Dermis microvascular lymphatic vessel endothelial cell (primary cell): ENCODE results near the gene HOXC6. TPM values are rescaled to one million over a fixed set of nuclear protein-coding genes. Genes with fewer than 3 reads are reported as not detected.

Source experiments
- DNase-seq, 2 donors: peaks; one replicate each; pipeline versions ENCODE4 v3.0.0 to v3.0.0-alpha.2; 2010; ENCODE audit warnings: low read depth in 2 of 2
- total RNA-seq: library from RNA; depleted of rRNA; stranded (reverse); fragments of >200 nt; gene quantifications from 2 replicates; pipeline ENCODE4 v1.2.1, GENCODE V29; 2014

The HOXC6 gene
- total RNA-seq, 1 donor from 2014 or later, result not detected

DNA sequence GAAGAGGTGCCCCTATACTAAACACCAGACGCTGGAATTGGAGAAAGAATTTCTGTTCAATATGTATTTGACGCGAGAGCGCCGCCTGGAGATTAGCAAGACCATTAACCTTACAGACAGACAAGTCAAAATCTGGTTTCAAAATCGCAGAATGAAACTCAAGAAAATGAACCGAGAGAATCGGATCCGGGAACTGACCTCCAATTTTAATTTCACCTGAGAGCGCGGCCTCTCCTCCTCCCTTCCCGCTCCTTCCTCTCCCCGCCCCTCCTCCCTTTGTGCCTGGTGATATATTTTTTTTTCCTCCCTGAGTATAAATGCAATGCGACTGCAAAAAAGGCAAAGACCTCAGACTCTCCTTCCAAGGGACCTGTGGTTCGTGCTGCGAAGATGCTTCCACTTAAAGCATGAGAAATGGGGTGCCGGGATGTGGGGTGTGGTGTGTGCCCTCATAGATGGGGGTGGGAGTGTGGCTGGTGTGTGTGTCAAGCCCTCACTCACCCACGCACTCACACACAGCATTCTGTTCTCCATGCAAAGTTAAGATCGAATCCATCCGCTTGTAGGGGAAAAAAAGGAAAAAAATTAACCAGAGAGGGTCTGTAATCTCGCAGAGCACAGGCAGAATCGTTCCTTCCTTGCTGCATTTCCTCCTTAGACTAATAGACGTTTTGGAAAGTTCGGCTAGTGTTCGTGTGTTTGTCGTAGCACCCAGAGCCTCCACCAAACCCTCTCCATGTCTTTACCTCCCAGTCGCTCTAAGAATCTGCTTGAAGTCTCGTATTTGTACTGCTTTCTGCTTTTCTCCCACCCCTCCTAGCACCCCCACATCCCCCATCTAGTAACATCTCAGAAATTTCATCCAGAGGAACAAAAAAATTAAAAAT is 38.8 kb upstream of the HOXC6 start:
- peak in 1 of 2 donors; percentile 30 for DNase-seq

DNA sequence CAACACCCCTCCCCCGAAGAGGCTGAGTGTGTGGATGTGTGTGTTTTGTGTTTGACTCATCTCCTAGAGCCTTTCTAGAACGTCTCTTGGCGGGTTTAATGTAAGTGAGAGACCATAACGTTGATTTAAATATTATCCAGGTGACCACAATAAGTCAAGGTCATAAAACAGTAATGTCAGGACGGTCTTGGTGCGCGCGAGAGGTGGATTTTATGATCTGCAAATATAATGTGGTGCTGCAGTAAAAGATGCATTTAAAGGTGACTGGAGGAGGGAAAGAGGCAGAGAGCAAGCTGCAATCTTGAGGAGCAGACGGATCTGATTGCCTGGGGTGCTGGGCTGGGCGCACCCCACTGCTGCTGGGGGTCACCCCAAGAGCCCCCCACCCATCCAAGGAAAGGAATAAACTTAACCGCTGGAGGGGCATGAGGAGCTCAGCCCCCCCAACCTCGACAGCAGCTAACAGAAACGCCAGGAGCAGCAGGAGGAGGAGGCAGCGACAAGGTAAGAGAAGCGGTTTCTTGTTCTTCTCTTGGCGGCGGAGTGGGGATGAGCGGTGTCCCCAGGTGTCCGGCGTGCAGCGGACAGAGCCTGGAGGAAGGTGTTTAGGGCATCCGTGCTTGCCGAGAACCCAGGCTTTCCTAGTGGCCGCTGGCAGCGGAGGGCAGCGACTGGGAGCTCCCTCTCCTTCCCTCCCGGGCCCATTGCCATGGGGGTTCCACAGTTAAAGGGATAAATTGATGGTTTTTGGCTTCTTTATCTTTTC is 37.7 kb upstream of the HOXC6 start:
- DNase-seq, result no peak

DNA sequence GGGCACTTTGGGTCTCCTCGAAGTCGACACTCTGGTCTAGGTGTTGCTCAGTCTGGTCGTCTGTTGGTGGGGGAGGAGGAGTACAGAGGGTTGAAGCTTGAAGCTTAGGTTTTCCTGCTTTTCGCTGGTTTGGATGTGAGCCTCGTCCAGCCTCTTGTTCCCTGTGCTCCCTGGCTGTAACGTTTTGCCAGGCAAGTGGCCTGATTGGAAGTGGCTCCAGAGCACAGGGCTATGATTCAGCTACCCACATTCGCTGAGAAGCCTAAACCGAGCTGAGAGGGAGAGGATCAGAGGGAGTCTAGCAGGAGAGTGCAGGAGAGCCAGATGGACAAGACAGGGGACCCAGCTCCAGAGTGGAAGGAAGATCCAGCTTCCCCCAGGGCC is 37.2 kb upstream of the HOXC6 start:
- DNase-seq, result no peak

DNA sequence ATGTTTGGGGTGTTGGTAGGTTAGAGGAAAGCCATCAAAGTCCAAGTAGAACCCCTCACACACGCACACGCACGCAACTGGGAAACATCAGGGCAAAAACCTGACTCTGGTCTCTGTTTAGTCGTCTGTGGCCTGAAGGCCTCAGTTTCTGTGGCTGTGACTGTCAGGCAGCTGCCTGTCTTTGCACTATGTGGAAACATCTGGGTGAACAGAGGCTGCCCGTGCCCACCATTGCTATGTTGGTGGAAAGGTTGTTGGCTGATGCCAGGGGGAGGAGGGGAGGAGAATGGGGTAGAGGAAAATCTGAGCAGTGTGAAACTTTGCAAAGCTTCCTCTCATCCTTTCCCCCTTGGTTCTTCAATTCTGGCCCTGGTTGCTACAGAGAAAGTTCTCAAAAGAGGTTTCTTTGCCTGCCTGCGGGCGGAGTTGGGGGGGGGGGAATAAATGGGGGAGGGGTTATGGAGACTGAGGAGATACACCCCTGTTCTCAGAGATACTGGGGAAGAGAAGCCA is 35.8 kb upstream of the HOXC6 start:
- no peak for DNase-seq

DNA sequence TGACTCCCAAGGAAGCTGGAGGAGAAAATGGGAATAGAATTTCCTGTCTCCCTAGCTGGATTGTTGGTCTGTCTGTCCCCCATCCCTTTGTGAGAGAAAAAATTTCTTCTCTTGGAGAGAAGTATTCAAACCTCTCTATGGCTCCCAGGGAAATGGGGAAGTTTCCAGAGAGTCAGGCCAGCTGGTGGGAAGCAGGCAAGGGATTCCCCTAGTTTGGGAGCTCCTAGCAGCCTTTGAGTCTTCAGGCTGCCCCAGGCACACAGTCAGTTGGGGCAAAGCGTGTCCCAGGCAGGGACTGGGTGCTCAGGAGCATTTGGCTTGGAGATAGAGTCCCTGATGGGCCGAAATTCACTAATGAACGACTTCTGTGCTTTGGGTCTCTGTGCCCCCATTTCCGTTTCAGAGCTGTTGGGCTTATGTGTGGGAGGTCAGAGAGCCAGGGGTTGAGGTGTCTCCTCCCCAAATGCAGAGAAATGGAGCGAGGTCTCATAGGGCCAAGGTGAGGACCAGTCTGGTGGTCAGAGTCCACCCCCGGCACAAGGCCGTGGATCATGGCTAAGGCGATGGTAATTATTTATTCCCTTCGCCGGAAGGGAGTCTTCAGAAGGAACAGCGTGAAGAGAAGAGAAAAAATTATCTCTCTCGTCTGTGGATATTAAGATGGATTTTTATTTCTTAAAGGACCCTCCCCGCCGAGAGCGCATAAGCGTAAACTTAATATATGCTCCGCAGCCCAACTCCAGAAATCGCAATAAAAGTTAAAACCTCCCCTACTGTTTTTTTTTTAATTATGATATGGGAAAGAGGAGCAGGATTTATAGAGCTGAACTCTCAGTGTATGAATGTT is 34.9 kb upstream of the HOXC6 start:
- no peak for DNase-seq

DNA sequence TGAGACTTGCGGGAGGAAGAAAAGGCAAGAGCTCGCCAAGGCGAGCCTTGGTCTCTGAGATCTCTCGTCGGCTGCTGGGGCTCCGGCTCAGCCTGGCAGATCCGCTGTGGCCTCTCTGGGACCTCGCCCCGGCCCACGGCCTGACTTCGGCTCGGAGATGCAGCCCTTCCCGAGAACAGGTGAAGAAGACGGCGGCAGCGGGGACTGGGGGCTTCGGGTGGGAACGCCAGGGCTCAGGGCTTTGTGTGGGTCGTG is 34.3 kb upstream of the HOXC6 start:
- no peak for DNase-seq

DNA sequence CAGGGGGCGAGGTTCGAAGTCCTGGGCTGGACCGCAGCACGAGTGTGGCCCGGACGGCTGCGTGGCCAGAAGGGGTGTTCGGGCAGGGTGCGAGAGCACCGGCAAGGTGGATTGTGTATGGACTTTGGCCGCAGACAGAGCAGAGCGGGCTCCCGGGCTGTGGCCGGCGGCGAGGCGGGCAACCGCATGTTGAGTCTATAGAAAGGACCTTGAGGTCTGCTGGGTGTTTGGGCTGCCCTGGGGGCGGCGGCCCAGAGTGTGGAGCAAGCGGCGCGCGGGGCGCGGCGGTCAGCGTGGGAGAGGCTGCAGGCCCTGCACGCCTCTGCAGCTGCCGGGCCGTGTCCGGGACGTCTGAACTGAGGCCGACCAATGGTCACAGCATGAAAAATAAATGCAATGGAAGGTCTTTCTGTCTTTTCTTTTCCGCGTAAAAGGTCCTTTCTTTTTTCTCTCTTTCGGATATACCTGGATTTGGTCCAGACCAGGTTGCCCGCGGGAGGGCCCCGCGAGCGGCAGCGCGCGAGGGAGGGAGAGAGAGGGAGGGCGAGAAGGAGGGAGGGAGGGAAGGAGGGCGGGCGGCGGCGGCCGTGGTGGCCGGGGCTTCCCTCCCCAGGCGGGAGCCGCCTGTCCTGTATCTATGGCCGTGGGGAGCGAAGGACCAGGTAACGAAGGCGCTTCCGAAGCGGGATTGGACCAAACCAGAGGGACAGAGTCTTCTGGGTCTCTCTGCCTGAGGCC is 33.8 kb upstream of the HOXC6 start:
- DNase-seq, result no peak

DNA sequence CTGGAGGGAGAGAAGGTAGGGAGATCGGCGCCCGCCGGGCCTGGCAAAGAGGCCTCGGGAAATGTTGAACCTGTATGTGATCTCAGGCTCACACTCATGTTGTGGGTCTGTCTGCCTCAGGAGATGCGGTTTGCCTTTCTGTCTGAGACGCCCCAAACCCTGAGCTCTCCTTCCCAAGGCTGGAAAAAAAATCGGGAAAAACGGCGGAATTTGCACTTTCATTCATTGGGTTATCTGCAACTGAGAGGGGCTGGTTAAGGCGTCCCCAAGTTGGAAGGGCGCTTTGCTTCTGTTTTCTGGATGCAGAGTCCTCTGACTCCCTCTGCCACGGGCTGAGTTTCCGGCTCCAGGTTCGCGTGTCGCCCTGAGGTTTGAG is 33.2 kb upstream of the HOXC6 start:
- DNase-seq, result no peak

DNA sequence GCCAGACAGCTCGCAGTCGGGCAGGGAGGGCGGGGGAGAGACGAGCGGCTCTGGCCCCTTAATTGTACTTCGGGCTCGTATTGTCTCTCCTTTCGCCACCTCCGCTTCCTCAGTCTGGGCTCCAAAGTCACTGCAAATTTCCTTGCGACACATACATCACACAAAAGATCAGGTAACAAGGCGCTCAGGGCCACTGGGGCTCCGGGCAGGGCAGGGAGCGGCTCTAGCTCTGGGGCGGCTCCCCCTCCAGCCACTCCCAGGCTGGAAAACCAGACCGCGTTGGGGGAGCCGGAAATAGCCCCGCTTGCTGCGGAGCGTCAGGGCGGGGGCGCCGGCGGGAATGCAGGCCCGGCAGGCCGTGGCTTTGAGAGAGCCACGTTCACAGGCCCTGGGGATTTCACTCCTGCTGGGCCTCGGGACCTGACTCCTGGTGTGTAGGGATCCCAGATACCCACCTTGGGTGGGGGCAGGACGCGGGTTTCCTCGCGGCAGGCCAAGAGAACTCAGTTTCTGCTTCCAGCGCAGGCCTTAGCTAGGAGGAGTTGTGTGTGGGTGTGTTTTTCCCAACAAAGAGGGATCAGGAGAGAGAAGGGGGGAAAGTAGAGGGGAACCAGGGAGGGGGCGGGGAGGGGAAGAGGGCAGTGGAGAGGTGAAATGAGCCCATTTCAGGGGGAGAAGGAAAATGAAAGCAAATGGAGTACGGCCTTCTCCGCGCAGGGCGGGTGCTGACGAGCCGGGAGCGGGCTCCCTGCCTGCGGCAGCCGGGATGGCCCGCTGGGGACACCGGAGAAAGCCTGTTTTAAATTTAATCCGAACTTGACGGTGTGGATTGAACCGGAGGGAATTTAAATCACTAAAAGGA is 32.6 kb upstream of the HOXC6 start:
- DNase-seq, result no peak

DNA sequence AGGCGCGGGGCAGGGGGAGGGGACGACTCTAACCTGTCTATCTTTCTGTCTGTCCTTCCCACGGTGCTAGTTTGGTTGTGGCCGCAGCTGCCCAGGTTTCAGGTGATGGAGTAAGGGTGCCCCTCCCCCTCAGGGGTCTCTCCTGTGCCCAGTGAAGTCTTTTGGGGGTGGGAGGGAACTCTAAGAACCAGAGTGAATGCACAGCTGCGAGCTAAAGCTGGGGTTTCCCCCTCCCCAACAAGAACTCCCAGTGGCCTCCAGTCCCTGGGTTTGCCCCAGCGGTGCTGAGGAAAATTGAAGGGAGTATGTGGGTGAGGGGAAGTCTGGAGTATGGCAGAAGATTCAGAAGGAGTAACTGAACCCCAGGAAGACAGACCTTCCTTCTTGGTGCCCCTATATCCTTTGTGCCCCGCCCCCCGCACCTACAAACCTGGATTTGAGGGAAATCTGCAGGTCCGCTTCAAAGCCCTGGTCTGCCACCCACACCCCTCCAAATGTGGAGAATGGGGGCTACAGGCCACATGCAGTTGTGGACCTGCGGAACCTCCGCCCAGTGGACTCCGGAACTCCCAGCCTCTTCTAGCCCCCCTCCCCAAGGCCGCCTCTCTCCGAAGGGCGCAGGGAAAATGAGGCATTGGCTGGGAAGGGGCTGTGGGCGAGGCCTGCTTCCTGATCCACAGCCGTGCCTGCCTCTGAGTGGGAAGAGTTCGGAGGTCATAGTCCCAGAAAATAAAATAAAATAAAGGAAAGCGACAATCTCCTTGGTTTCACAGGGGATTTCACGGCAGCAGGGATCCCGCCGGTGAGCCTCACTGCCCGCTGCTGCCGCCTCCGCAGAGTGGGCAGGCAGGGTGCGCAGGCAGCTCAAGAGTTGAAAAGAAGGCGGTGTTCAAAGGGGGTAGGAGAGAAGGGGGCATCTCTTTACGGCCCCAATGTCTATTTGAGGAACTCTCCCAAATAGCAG is 31.7 kb upstream of the HOXC6 start:
- no peak for DNase-seq

DNA sequence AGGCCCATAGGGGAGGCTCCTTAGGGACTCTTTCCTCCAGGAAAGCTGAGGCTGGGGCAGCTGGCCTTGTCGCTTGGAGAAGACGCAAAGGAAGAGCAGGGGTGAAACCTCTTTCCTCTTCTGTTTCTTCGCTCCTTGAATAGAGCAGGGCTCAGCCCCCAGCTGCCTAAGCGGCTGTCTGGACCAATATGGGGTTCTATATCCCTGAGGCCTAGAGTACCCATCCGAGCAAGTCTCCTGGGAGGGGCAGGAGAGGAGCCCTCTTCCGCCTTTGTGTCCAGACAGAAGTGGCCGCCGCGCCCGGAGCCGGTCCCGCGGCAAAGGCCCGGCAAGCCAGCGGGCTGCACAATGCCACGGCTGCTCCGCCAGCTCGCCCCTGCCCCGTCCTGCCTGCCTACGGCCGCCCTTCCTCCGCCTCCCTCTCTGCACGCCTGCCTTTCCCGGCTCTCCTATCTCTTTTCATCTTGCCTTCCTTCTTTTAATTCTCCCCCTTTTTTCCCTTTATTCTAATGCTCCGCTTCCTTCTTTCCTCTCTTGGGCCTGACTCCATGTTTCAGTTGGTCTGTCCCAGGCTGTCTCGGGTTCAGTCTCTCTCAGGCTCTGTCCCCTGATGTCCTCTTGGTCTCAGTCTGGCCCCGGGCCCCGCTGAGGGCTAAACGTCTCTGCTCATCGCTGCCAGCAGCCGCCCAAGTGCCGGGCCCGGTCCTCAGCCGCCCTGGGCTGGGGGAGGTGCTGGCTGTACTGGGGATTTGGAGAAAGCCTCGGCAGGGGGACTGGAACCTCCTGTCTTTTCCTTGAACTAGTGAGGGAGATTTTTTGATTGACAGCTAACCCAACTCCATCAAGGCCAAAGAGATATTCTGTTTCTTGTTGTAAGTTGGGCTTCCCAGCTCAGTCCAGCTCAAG is 30.8 kb upstream of the HOXC6 start:
- no peak for DNase-seq

DNA sequence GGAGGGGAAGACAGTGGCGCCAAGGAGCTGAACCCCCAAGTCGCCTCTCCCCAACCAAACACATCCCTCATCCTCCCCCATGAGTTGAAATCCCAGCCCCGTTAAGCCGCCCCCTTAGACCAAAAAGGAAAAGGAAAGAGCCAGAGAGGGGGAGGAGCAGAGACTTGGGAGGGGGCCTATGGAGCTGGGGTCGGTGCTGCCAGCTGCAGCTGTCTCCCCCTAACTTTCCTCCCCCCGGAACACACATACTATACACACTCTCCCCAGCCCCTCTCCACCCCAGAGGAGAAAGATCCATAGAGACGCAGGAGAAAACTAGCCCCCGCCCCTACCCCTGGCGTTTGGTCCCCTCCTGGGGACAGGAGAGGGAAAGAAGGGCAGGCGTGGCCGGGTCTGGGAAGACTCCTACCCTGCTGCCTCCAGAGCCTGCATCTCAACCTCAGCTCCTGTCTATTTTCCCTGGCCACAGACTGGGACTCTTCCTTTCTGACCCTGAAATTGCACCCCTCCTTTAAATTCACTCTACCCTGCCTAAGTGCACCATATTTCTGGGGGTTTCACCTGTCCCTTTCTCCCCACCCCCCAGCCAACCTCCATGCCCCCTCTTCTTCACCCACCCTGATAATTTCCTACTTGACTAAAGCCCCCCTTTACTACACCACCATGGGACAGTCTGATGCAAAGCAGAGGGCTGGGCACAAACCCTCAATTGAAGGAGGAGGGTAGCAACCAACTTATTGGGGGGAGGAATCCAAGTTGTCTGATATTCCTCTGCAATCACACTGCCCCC is 29.9 kb upstream of the HOXC6 start:
- no peak for DNase-seq

DNA sequence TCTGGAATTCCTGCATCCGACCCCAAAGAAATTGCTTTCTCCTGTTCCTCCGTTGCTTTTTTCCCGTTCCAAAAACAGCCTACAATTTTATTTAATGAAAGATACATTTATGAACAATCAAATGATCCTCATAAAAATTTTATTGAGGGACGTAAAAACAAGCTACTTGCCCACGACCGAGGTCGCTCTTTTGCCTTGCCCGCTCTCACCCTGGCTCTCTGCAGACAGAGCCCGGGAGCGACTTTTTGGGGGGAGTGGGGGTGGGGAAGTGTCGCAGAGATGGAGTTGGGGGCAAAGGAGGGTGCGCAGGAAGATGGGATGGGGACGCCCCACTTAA is 29.4 kb upstream of the HOXC6 start:
- no peak for DNase-seq

DNA sequence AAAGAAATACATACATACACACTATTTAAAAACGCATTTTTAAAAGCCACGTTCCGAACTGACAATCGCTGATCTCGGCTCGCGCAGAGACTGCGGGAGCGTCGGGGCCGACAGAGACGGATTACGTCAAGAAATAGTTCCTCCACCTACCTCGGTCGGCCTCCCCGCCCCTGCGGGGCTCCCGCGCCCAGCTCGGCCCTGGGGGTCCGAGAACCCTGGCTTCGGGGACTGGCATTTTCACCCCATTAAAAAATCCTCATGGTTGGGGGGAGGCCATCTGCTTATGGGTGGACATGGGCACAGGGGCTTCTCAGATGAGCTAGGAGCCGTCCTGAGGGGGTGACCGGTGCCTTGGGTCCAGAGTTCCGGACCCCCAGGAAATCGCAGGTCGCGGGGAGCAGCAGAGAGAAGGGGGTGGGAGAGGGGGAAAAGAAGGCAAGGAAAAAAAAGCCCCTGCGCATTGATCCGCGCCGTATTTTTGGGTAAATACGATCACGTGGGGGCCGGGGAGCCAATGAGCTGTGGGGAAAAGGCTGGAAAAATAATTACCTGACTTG is 28.6 kb upstream of the HOXC6 start:
- peak in 1 of 2 donors; percentile 23 for DNase-seq

DNA sequence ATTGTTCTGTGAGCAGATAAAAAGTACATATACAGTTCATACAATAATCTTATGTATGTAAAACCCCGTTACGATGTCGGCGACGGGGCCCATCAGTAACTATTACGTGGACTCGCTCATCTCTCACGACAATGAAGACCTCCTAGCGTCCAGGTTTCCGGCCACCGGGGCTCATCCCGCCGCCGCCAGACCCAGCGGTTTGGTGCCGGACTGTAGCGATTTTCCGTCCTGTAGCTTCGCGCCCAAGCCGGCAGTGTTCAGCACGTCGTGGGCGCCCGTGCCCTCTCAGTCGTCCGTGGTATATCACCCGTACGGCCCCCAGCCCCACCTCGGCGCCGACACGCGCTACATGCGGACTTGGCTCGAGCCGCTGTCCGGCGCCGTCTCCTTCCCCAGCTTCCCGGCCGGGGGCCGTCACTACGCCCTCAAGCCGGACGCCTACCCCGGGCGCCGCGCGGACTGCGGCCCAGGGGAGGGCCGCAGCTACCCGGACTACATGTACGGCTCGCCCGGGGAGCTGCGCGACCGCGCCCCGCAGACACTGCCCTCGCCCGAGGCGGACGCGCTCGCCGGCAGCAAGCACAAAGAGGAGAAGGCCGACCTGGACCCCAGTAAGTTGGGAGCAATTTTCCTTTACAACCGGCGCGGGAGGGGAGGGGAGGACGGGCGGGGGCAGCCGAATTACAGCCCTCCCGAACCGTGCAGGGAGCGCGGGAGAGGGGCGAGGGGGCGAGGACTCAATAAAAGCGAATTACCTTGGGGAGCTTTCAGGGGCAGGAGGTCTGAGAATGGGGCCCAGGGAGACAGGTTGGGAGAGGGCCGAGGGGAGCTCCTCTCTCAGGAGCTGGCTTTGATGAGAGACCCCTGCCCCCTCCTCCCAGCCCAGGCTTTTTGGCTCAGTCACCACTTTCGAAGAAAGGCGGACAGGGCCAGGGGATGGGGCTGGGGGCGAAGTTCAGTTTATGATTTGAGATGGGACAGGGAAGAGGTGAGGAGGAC is 27.8 kb upstream of the HOXC6 start, which contains the start of gene HOXC9:
Gene HOXC9 (plus strand): TSS at position 46 of the 999 bp plus-strand sequence. CDS start 28 bp downstream, at position 74.
- no peak for DNase-seq
